SHP77 (cell line): ENCODE measurements around the gene HOXD4.

Experiments used
- DNase-seq, 2 experiments: peaks; one replicate each; lab custom pipeline; 2025; lab: John Stamatoyannopoulos, UW

Gene HOXD4

GRCh38 chr2:176126929-176127773 lies 24.2 kb upstream of the HOXD4 start:
- DNase-seq: peak in 1 of 2 experiments; percentile 37

GRCh38 chr2:176127774-176128072 lies 23.6 kb upstream of the HOXD4 start:
- DNase-seq: no peak

DNA sequence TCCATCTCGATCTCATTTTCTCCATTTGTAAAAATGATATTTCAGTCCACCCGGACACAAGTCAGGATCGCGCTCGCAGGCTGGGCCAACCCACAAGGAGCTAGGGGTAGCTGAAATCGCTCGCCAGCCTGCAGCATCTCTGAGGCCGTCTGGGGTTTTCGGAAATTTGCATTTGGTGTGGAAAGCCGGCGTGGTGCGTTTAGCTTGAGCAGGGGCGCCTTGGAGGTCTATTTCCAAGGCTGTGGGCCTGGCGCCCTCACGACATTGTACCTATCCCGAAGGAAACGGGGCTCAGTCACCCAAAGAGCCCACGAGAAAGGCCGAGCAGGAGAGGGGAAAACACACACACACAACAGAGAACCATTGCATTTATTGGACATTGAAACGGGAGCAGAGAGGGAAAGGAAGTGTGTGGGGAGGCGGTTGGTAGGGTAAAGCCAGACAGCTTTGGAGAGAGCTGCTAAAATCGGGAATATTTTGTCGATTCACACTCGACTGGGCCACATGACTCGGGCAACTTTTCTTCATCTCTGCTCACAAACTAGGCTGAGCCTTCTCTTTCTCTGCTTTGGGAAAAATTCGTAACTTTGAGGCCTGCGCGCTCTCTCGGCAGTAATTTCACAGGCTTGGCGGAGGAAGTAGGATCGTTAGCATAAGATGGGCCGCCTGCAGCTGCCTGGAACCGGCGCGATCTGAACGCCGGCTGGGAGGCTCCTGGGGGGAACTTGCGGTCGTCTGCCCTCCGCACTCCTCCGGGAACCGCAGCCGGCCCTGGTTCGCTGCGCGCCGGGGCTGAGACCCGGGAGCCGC lies 23.0 kb upstream of the HOXD4 start:
- DNase-seq: peak in 1 of 2 experiments; percentile 36

DNA sequence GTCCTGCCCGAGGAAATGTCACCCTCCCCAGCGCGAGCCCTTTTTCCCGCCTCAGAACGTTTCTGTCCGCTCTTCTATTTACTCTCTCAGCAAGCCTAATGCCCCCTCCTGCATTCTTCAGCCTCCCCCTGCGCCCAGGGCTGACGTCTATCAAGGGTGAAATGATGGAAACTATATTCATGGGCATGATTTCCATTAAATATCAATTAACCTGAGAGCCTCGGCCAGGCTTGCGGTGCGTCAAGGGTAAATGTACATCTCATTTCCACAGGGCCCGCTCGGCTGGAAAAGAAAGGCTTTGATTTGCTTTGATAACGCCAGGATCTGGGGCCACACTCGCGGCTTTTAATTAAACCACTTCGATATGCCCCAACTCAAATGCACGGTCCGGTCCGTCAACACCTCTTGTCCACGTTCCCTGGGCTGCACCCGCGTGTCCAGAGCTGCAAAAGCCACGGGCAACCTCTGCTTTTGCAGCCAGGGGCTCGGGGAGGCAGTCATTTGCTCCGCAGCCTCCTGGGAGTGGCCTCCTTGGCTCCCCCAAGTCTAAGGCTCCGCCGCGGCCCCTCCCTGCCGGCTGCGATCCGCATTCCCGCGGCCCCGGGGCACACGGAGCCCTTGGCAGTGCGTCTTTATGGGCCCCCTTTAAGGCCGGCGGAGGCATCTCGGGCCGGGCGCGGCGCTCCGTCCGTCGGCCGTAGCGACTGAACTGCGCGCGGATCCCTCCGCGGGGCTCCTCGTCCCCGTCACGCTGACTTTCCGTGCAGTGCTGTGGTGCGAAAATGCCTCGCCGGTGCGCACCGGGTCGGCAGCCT lies 22.2 kb upstream of the HOXD4 start, which contains the start of gene HOXD8:
Gene HOXD8, plus strand, starts transcription at position 724 of the 815 bp plus-strand sequence. CDS start 662 bp downstream, outside the sequence.
- DNase-seq: peak; percentile 50 to 61

- DNase-seq: no peak
Observed at GRCh38 chr2:176129813-176130146, 21.6 kb upstream of the HOXD4 start.

DNA sequence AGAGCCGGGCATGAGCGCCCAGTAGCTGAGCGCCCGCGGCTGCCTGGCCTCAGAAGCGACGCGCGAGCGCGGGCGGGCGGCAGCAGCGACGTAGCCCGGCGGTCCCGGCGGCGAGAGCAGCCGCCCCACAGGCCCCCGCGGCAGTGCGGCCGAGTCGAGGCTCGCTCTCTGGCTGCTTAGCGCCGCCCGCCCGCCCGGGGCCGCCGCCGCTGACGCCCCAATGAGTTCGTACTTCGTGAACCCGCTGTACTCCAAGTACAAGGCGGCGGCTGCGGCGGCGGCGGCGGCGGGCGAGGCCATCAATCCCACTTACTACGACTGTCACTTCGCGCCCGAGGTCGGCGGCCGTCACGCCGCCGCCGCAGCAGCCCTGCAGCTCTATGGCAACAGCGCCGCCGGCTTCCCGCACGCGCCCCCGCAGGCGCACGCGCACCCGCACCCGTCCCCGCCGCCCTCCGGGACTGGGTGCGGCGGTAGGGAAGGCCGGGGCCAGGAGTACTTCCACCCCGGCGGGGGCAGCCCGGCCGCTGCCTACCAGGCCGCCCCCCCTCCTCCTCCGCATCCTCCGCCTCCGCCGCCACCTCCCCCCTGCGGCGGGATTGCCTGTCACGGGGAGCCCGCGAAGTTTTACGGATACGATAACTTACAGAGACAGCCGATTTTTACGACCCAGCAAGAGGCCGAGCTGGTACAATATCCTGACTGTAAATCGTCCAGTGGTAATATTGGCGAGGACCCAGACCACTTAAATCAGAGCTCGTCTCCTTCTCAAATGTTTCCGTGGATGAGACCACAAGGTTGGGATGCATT lies 21.0 kb upstream of the HOXD4 start:
- DNase-seq: no peak

- DNase-seq: no peak
Observed at GRCh38 chr2:176130957-176131847, 20.1 kb upstream of the HOXD4 start.

DNA sequence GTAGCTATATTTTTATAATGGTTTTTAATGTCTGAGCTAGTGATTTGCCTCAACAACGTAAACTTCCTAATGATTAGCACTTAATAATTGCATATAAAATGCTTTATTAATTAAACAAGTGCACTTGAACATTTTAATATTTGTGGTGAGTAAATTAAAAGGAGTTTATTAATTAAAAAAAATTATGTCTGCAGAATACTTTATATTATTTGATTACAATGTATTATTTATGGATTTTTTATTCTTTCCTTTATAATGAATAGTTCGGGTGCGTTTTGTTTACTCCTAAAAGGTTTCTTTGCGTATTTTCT lies 19.5 kb upstream of the HOXD4 start:
- DNase-seq: no peak

DNA sequence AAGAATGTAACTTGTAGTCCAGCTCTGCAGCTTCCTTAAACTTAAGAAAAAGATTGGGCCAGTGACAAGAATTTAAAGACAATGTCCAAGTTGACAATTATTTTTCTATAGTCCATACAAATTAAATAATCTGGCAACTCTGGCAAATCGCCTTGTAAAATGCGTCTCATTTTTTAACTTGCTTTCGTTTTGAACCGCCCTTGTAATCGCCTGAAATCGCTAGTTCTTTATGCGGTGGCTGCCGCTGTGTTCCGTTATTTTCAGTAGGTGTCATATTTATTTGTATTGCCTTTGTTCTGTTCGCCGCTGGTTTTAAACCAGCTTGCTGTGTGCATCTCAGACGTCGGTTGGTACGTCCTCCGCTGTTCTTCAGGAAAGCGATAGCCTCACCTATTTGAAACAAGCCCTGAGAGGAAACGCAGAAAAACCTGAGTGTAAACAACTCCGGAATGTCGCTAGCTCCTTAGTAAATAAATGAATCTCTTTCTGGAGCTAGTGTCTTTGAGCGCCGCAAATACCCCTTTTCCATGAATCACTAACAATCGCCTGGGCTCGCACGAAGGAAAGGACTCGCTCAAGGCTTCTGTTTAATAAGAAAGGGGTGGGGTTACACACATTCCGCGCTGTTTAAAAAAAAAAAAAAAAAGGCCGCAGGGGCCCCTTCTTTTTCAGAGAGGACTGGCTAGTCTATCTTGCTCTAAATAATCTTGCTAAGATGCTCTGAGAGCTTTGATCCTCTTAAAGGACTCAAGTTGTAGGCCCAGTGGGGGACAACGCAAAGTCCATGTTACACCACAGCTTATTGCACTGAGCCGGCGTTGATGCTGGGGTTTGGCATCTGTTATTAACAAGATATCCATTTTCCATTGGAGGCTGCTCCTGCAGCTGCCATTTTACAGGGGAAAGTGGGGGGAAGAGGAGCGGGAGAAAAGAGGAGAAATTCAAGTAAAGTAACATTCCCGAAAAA lies 18.9 kb upstream of the HOXD4 start:
- DNase-seq: peak in 1 of 2 experiments; percentile 51

- DNase-seq: no peak
Observed at GRCh38 chr2:176133389-176133788, 18.0 kb upstream of the HOXD4 start.

DNA sequence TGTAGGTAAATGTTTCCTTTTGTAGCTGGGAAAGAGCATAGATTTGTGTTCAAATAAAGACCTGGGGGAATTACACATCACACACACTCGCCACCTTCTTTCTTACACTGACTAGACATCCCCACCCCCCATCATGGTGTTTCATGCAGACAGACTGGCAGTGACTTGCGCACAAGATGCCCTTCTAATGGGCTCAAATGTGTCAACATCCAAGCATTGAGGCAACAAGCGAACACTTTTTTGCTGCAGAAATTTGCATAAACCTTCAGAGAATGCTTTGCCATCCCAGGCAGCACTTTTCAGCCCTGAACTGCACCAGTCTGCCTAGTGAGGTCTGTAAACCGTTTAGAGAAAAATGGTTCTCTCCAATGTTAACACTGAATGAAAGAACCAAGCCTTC lies 17.3 kb upstream of the HOXD4 start:
- DNase-seq: no peak

DNA sequence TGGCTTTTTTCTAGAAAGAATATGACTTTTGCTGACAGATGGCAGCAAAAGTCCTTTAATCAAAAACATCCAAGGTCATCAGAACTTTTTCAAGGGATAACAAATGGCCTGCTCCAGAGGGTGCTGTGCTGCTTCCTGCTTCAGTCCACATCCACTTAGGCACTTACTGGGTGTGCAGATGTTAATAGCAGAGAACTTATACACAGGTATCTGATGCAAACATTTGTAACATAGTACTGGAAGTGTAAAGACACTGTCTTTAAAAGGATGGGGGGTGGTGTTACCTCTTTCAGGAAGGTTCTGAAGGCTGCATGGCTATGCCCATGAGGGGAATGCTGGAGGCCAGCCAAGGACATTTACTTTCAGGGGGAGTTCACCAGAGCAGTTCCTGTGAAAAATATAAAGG lies 16.3 kb upstream of the HOXD4 start:
- no peak for DNase-seq

DNA sequence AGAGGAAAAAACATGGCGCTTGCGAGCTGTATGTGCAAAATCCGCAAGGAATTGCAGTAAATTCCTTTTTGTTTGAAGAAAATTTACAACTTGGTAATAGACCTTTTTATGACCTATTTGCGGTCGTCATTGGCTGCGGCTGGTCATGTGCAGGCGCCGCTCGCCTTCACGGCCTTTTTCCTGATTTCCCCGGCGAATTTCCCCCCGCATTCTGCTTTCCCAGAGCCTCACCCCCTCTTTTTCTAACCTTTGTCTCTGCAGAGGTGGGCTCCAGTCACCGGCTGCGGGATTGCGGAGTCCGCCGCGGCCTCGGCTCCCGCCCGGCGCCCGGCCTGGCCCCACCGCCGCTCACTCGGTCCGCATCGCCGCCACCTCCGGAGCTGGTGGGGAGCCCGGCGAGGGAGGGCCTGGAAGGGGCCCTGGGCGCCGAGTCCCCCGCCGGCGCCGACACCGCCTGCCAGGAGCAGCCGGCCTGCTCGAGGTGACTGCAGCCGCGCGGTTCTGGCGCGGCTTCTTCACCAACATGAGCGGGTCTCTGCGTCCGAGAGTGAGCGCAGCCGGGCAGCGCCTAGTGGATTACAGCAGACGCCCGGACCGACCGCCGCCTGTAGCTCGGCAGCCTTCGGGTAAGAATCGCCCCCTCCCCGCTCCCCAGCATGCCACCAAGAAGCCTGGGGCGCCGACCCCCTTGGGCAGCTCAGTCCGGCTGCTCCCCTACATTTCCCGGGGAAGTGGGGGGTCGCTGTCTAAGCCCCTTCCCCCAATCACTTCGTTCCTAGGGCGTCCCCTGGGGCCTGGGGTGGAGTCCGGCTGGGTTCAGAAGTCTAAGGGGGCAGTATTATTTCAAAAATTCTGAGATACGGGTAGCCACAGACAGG lies 14.7 kb upstream of the HOXD4 start:
- DNase-seq: no peak

GRCh38 chr2:176137252-176137580 lies 14.1 kb upstream of the HOXD4 start:
- no peak for DNase-seq

DNA sequence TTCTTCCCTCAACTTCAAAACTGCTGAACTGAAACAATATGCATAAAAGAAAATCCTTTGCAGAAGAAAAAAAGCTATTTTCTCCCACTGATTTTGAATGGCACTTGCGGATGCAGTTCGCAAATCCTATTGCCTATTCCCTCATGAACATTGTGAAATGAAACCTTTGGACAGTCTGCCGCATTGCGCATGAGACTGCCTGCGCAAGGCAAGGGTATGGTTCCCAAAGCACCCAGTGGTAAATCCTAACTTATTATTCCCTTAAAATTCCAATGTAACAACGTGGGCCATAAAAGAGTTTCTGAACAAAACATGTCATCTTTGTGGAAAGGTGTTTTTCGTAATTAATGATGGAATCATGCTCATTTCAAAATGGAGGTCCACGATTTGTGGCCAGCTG lies 13.4 kb upstream of the HOXD4 start:
- DNase-seq: no peak

DNA sequence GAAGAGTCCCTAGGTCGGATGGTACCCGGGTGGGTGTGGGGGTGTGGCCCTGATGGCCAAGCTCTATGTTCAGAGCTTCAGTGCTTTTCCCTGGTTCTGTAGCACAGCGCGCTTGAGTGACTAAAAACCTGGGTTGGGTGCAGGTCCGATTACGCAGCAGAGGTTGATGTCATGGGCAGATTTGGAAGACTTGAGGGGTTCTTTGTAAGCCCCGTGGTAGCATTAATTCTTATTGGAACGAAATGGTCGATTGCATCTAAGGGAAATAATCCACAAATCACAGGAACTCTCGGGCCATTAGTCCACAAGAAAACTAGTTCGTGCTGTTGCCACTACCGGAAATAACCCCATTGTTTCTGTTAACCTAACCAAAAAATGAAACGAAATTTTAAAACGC lies 12.8 kb upstream of the HOXD4 start:
- DNase-seq: no peak

GRCh38 chr2:176138923-176139660 lies 12.3 kb upstream of the HOXD4 start:
- no peak for DNase-seq
